ENCODE measurements around the gene PROX1.

Gene PROX1

GRCh38 chr1:213953806-213954205, 34.0 kb upstream of the PROX1 start:
- TF ChIP-seq CTCF (IDR thresholded peaks at IDR 0.05), result no peak

GRCh38 chr1:213956295-213956770, 31.4 kb upstream of the PROX1 start:
- TF ChIP-seq CTCF (IDR thresholded peaks at IDR 0.05), result no peak

- no peak for TF ChIP-seq CTCF (IDR thresholded peaks at IDR 0.05)
These were observed 29.4 kb upstream of the PROX1 start for GRCh38 chr1:213958346-213958745.

GRCh38 chr1:213960963-213961362, 26.8 kb upstream of the PROX1 start:
- TF ChIP-seq CTCF (IDR thresholded peaks at IDR 0.05), result no peak

GRCh38 chr1:213962508-213962907, 25.3 kb upstream of the PROX1 start:
- no peak for TF ChIP-seq CTCF (IDR thresholded peaks at IDR 0.05)

GRCh38 chr1:213966122-213966521, 21.7 kb upstream of the PROX1 start:
- no peak for TF ChIP-seq CTCF (IDR thresholded peaks at IDR 0.05)

- TF ChIP-seq CTCF (IDR thresholded peaks at IDR 0.05), result no peak
These were observed 19.5 kb upstream of the PROX1 start for GRCh38 chr1:213968146-213968825.

Measured in LNCAP (cell line).